Measurements from ENCODE around the gene ZNF800.

ZNF800 gene

GRCh38 chr7:127390186-127390816 lies 2.2 kb downstream of the ZNF800 start:
- DNase-seq = no peak

DNA sequence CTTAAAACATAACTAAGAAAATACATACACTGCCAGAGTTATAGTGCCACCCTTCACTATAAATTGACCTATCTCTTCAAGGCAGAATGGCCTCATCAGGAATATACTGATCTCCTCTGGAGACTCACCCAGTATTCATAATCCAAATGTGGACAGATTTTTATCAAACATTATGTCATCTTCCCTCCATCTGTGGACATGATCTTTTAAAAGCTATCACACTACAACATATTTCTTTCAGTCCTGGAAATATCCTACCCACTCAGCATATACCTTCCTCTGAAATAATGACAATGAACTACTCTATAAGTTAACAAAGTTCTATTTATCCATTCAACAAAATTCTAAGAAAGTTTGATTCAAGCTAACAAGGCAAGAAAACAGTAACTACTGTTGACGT lies 3.2 kb downstream of the ZNF800 start:
- DNase-seq = no peak

- no peak for DNase-seq
These were observed 4.5 kb downstream of the ZNF800 start for GRCh38 chr7:127387974-127388373.

DNA sequence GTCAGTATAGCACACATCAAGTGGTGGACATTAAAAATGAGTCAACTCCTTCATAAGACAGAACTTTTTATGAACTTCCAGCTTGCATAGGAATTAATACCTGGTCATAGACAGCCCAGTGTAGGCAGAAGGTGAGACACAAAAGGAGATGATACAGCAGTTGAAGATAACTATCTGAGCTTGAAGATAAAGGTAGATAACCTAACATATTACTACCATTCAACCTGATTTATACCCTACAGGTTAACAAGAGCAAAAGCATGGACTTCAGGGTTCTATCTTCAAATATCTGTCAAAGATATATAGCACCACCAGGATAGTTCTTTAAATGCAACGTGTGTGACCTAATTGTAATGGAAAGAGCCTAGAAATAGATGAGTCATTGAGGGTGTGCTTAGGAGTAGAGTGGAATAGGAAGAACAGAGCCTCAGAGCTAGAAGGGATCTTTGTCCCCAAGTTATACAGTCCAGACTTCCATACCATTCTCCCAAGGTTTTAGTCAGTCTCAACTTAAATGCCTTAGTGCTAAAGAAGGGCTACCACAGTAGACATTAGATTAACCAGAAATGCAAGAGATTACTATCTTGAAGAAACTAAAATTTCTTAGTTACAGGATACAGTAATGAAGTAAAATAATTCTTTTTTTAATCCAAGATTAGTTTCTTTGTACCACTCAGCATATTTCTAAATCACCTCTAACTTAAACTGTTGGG lies 9.2 kb downstream of the ZNF800 start:
- no peak for DNase-seq

- no peak for DNase-seq
These were observed 10.0 kb downstream of the ZNF800 start for GRCh38 chr7:127382301-127383085.

- DNase-seq = no peak
These were observed 12.0 kb downstream of the ZNF800 start for GRCh38 chr7:127380479-127380878.

DNA sequence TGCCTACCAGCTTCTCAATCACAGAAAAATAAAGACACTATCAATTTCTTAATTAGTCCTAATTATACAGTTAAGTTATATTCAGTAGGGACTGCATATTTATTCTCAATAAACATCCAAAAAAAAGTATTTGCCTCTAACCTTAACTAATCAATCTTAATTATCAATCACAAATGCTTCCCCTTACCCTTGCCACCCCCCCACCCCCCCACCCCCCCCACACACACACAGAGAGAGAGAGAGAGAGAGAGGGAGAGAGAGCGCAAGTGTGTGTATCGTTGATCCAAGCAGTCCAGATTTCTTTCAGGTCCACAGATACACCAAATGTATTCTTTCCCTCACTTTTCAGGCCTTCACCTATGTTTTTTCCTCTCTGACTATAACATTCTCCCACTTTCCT lies 12.9 kb downstream of the ZNF800 start:
- no peak for DNase-seq

DNA sequence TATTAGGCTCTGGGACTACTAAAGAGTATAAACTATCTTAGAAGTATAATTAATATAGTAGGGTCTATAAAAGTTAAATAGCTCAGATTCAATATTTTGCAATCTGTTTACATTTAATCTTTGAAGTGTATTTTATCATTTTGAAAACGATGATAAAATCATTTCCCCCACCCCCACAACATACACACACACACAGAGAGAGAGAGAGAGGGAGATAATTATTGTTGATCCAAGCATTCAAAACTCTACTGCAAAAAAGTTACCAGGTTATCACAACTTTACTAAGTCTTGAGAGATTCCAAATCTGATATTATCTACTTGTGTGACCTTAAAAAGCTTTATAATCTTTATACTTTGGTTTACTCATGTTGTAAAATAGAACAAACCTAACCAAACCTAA lies 14.0 kb downstream of the ZNF800 start:
- no peak for DNase-seq

GRCh38 chr7:127377425-127377824 lies 15.1 kb downstream of the ZNF800 start:
- no peak for DNase-seq

- DNase-seq = no peak
These were observed 16.9 kb downstream of the ZNF800 start for GRCh38 chr7:127375631-127376030.

GRCh38 chr7:127367679-127368078 lies 24.8 kb downstream of the ZNF800 start:
- no peak for DNase-seq

DNA sequence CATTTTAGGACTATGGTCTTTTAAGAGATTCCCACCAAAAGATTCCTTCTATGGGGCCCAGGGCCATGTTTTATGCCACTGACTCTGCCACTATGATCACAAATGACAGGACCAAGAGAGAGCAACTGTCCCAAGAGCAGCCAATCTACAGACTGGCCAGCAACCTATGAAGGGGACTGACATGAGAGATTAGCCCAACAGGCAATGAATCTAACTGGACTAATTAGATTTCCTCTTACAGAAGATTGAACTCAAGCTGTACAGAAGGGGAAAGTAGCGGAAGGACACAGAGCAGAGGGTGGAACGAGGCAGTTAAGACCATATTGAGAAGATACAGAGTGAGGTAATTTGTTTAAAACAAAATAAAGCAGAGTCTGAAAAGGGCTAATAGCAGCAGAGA lies 25.8 kb downstream of the ZNF800 start:
- DNase-seq = no peak

DNA sequence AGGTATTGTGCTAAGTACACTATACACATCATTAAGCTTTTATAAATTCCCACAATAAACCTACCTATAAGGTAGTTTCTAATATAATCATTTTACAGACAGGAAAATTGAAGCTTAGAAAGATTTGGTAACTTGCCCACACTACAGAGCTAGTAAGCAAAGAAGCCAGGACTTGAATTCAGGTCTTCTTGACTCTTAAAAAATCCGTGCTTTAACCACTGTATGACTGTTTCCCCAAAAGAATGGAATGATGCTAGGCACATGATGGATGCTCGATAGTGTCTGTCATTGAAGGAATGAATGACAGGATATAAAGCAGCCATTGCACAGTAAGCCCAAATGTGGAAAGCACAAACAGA lies 26.6 kb downstream of the ZNF800 start:
- no peak for DNase-seq

DNA sequence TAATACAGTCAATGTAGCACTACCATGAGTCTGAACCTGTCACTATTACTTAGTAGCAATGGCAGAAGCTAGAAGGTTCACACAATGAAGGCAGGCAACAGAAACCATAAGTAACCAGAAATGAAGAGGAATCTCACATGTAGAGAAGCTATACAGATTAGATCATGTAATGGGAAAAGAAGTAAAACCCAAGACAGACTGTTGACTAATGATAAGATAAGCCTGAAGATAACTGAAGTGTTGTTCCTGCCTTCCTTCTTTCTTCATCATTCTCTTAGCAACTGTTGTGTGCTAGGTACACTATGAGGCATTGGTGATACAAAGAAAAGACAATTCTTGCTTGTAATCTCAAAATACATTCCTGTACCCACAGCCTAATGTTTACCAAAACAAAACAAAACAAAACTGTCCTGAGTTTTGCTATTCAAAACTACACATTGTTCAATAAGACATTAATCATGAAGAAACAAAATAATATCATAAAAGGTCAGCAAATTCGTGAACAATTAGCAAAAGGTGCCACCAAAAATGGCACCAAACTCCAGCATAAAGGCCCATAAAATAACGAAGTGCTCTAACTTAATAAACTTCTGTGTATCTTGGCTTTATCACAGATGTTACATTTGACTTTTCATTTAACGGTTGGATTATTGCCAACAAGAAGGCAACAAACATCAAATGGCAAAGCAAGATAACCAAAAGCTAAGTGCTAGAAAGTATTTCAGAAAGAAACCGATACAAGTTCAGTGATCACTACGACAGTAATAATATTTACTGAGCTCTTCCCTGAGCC lies 27.1 kb downstream of the ZNF800 start:
- DNase-seq = no peak

- no peak for DNase-seq
These were observed 30.0 kb downstream of the ZNF800 start for GRCh38 chr7:127362364-127363027.

GRCh38 chr7:127361736-127362135 lies 30.8 kb downstream of the ZNF800 start:
- no peak for DNase-seq

DNA sequence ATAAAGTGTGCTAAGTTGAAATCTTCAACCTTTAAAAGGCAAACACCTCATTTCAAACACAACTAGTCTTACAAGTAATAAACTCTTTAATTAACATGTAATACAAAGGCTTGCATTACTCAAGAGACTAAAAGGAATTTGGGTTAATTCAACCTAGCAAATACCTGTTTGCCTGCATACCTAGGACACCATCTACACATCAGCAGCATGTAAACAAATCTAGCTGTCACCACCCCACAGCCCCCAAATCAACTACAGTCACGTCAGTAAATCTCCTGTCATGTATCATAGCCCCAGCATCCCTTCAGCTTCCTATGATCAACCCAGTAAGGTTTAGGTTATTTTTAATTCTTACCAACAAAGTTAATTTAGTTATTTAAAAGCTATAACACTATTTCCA lies 33.5 kb downstream of the ZNF800 start:
- no peak for DNase-seq

DNA sequence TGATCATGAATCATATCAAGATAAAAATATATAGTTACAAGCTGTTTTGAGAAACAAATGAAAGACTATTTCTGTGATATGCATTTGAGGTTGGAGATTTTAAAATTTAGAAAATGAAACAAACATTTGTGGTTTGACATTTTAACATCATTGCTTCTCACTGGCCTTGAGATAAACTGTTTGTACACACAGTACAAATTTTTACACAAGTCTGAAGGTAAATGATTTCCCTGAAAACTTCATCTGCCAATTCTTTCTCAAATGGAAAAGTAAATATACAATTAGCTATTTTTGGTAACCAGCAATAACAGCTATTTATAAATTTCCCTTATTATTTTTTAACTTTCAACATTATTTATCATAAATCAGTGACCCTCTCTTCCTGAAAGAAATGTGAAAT lies 38.6 kb downstream of the ZNF800 start:
- no peak for DNase-seq

- no peak for DNase-seq
These were observed 41.9 kb downstream of the ZNF800 start for GRCh38 chr7:127350586-127350985.

GRCh38 chr7:127349881-127350280 lies 42.6 kb downstream of the ZNF800 start:
- DNase-seq = no peak

GRCh38 chr7:127348247-127348631 lies 44.3 kb downstream of the ZNF800 start:
- no peak for DNase-seq

GRCh38 chr7:127347567-127348246 lies 44.8 kb downstream of the ZNF800 start:
- DNase-seq = peak; percentile 69

All from activated CD4-positive, alpha-beta T cell treated with anti-CD3 and anti-CD28 coated beads, Interleukin-2, amount 50 U/mL, for 1 hour (primary cell).